HEK293 (cell line): ENCODE measurements around the gene HLA-DRB5.
A peak's percentile ranks its signal among the peaks of the same experiment; 100 is the strongest.

Source experiments
- CTCF ChIA-PET: fragments of 350-600 bp; formaldehyde crosslinking; extraction: SDS; loops from one replicate; lab custom pipeline; 2021; ENCODE audit warnings: antibody characterized with exemption; lab: Yijun Ruan, JAX
- POLR2A ChIA-PET: fragments of 300-600 bp; formaldehyde crosslinking; extraction: SDS; loops from one replicate; lab custom pipeline; 2020; ENCODE audit warnings: antibody characterized with exemption, inconsistent platforms; lab: Yijun Ruan, JAX
- H3K27ac ChIP-seq: fragments of 200-500 bp; sonication (Bioruptor generic); 2 replicates; pipeline ENCODE4 v1.5.1; 2014; ENCODE audit warnings: low read depth, low read length, control low read depth, inconsistent platforms; ENCODE audit errors: extremely low read depth
- H3K36me3 ChIP-seq, 2 experiments: fragments of 200-500 bp in 1 of 2; sonication (Bioruptor generic) in 1 of 2; 1 replicate in 1 of 2; 2 replicates in 1 of 2; pipeline ENCODE4 v1.5.1; 2014 to 2017; ENCODE audit warnings: inconsistent platforms in 2 of 2, low read length in 2 of 2; ENCODE audit not compliant: control insufficient read depth in 2 of 2, insufficient read depth in 1 of 2
- H3K4me1 ChIP-seq: fragments of 200-500 bp; sonication (Bioruptor generic); 2 replicates; pipeline ENCODE4 v1.5.1; 2014; ENCODE audit warnings: mild to moderate bottlenecking, low read length, inconsistent platforms; ENCODE audit not compliant: control insufficient read depth, insufficient read depth
- H3K4me3 ChIP-seq: 2 replicates; pipeline ENCODE4 v1.5.1; 2011; ENCODE audit warnings: low read depth, mild to moderate bottlenecking, control low read depth, low read length, moderate library complexity
- H3K9me3 ChIP-seq: fragments of 200-500 bp; sonication (Bioruptor generic); 2 replicates; pipeline ENCODE4 v1.5.1; 2014; ENCODE audit warnings: low read depth, low read length, inconsistent platforms; ENCODE audit not compliant: control insufficient read depth, insufficient read depth
- ATF2 ChIP-seq: fragments of 450-650 bp; formaldehyde crosslinking; IDR thresholded peaks from 2 replicates; pipeline ENCODE4 v1.5.1; 2016; ENCODE audit warnings: missing biosample characterization, missing genetic modification characterization, low read depth
- BCL11A ChIP-seq: fragments of 450-650 bp; formaldehyde crosslinking; IDR thresholded peaks from 2 replicates; pipeline ENCODE4 v1.5.1; 2016; ENCODE audit warnings: low read depth, missing biosample characterization, missing genetic modification characterization
- IKZF3 ChIP-seq: fragments of 450-650 bp; IDR thresholded peaks from 2 replicates; pipeline ENCODE4 v1.5.0; 2018; ENCODE audit warnings: missing biosample characterization, mild to moderate bottlenecking, missing genetic modification characterization, moderate library complexity
- KLF10 ChIP-seq: fragments of 450-650 bp; IDR thresholded peaks from 2 replicates; pipeline ENCODE4 v1.5.1; 2018; ENCODE audit warnings: missing biosample characterization, mild to moderate bottlenecking, missing genetic modification characterization
- KLF8 ChIP-seq: fragments of 450-650 bp; formaldehyde crosslinking; IDR thresholded peaks from 2 replicates; pipeline ENCODE4 v1.5.1; 2016; ENCODE audit warnings: missing biosample characterization, missing genetic modification characterization
- SP7 ChIP-seq: fragments of 450-650 bp; formaldehyde crosslinking; IDR thresholded peaks from 2 replicates; pipeline ENCODE4 v1.5.1; 2016; ENCODE audit warnings: missing biosample characterization, missing genetic modification characterization
- TSHZ1 ChIP-seq: fragments of 450-650 bp; formaldehyde crosslinking; IDR thresholded peaks from 2 replicates; pipeline ENCODE4 v1.5.1; 2016; ENCODE audit warnings: missing biosample characterization, missing genetic modification characterization, borderline replicate concordance
- WT1 ChIP-seq: fragments of 450-650 bp; formaldehyde crosslinking; IDR thresholded peaks from 2 replicates; pipeline ENCODE4 v1.5.1; 2016; ENCODE audit warnings: missing biosample characterization, missing genetic modification characterization
- YY2 ChIP-seq: fragments of 450-650 bp; formaldehyde crosslinking; IDR thresholded peaks from 2 replicates; pipeline ENCODE4 v1.5.1; 2016; ENCODE audit warnings: missing biosample characterization, missing genetic modification characterization
- ZNF19 ChIP-seq: fragments of 450-650 bp; formaldehyde crosslinking; IDR thresholded peaks from 2 replicates; pipeline ENCODE4; 2016; ENCODE audit warnings: missing biosample characterization, missing genetic modification characterization, low read depth
- ZNF280D ChIP-seq: fragments of 450-650 bp; formaldehyde crosslinking; IDR thresholded peaks from 2 replicates; pipeline ENCODE4 v1.5.1; 2016; ENCODE audit warnings: missing biosample characterization, missing genetic modification characterization
- ZNF37A ChIP-seq: fragments of 450-650 bp; IDR thresholded peaks from 2 replicates; pipeline ENCODE4 v1.5.1; 2018; ENCODE audit warnings: missing biosample characterization, missing genetic modification characterization
- ZNF394 ChIP-seq: fragments of 450-650 bp; formaldehyde crosslinking; IDR thresholded peaks from 2 replicates; pipeline ENCODE4 v1.5.1; 2016; ENCODE audit warnings: missing biosample characterization, missing genetic modification characterization, mild to moderate bottlenecking, moderate library complexity, borderline replicate concordance

HLA-DRB5 gene

GRCh38 chr6:32519118-32519909 is 10.8 kb downstream of the HLA-DRB5 start (continued):
- TF ChIP-seq ATF2 (tag by site-specific recombination) (0 out of 2 replicates have a peak, but pooled peaks have one; percentile 22), TSHZ1 (tag by site-specific recombination) (0 out of 2 replicates have a peak, but pooled peaks have one; percentile 38), ZNF19 (tag by site-specific recombination) (no peak), KLF8 (peak; percentile 60; the same call in 1 of the 2 replicates), IKZF3 (tag by site-specific recombination) (peak; percentile 40; the same call in 1 of the 2 replicates), ZNF394 (0 out of 2 replicates have a peak, but pooled peaks have one; percentile 32), BCL11A (tag by site-specific recombination) (peak; percentile 43; the same call in 1 of the 2 replicates), SP7 (tag by site-specific recombination) (peak; percentile 59), WT1 (tag by site-specific recombination) (peak; percentile 84), YY2 (tag by site-specific recombination) (no peak)
- TF ChIP-seq, all 188 proteins: peak for 21

- H3K27ac ChIP-seq, result no peak overlapping the region
- TF ChIP-seq ZNF37A (no peak), KLF10 (tag by site-specific recombination) (no peak), ZNF280D (no peak), SP7 (tag by site-specific recombination) (no peak)
- CTCF ChIA-PET, result no interaction called here
- H3K4me3 ChIP-seq, result no peak overlapping the region
- no peaks in the 10 kb centered on the region for H3K36me3 ChIP-seq
- H3K4me1 ChIP-seq, result peaks cover 24% of the 10 kb centered on the region
- POLR2A ChIA-PET, result no interaction called here
- H3K9me3 ChIP-seq, result no peaks in the 10 kb centered on the region
Observed at GRCh38 chr6:32517654-32518445, 12.2 kb downstream of the HLA-DRB5 start.
